Loucy (cell line): ENCODE measurements around the gene TNFSF13B.

Experiments used
- H2AFZ ChIP-seq: fragments of 200-600 bp; sonication (generic); 2 replicates; pipeline ENCODE4 v1.6.0; 2016; ENCODE audit warnings: antibody characterized with exemption, mild to moderate bottlenecking, low read length, moderate library complexity
- H3F3A ChIP-seq: fragments of 200-600 bp; 2 replicates; pipeline ENCODE4 v1.6.0; 2016; ENCODE audit warnings: antibody characterized with exemption, low read depth, mild to moderate bottlenecking
- H3K27me3 ChIP-seq: fragments of 200-600 bp; sonication (generic); 2 replicates; pipeline ENCODE4 v1.6.1; 2014; ENCODE audit warnings: low read length, mild to moderate bottlenecking; ENCODE audit not compliant: insufficient read depth, poor library complexity, severe bottlenecking
- H3K36me3 ChIP-seq: fragments of 200-600 bp; sonication (generic); 2 replicates; pipeline ENCODE4 v1.6.1; 2016; ENCODE audit warnings: low read length; ENCODE audit not compliant: insufficient read depth
- H3K4me1 ChIP-seq: fragments of 200-600 bp; sonication (generic); 2 replicates; pipeline ENCODE4 v1.5.1; 2014; ENCODE audit warnings: low read length, mild to moderate bottlenecking; ENCODE audit not compliant: insufficient read depth, poor library complexity, severe bottlenecking
- H3K4me2 ChIP-seq: fragments of 200-600 bp; sonication (generic); 2 replicates; pipeline ENCODE4 v1.6.0; 2014; ENCODE audit warnings: antibody characterized with exemption, low read length, low read depth, mild to moderate bottlenecking; ENCODE audit not compliant: poor library complexity, severe bottlenecking
- H3K4me3 ChIP-seq: fragments of 200-600 bp; sonication (generic); 2 replicates; pipeline ENCODE4 v1.5.1; 2014; ENCODE audit warnings: low read length, mild to moderate bottlenecking, mixed read lengths; ENCODE audit not compliant: poor library complexity, severe bottlenecking
- H3K79me2 ChIP-seq: fragments of 200-600 bp; sonication (generic); 2 replicates; pipeline ENCODE4 v1.6.1; 2014; ENCODE audit warnings: low read length; ENCODE audit not compliant: insufficient read depth
- H3K9ac ChIP-seq: fragments of 200-600 bp; sonication (generic); 2 replicates; pipeline ENCODE4 v1.6.0; 2014; ENCODE audit warnings: mild to moderate bottlenecking, low read depth, low read length, moderate library complexity; ENCODE audit not compliant: poor library complexity, severe bottlenecking
- H3K9me2 ChIP-seq: fragments of 200-600 bp; sonication (generic); replicated peaks from 2 replicates; pipeline ENCODE4 v1.6.1; 2016; ENCODE audit warnings: low read depth, low read length, mixed read lengths
- H3K9me3 ChIP-seq: fragments of 200-600 bp; sonication (generic); 2 replicates; pipeline ENCODE4 v1.6.1; 2014; ENCODE audit warnings: mild to moderate bottlenecking, antibody characterized with exemption, low read length, low read depth; ENCODE audit not compliant: insufficient read depth
- H4K20me1 ChIP-seq: fragments of 200-600 bp; sonication (generic); 2 replicates; pipeline ENCODE4 v1.6.0; 2014; ENCODE audit warnings: antibody characterized with exemption, low read length, mild to moderate bottlenecking; ENCODE audit not compliant: insufficient read depth, poor library complexity, severe bottlenecking
- EZH2phosphoT487 ChIP-seq: fragments of 200-600 bp; IDR thresholded peaks from 2 replicates; pipeline ENCODE4 v1.6.1; 2018; ENCODE audit warnings: antibody characterized with exemption, mild to moderate bottlenecking, moderate library complexity, borderline replicate concordance
- TF ChIP-seq, protein P1 (sequence below): fragments of 200-600 bp; sonication (generic); conservative IDR thresholded peaks from 2 replicates; pipeline ENCODE4 v1.5.1; 2014; ENCODE audit warnings: mild to moderate bottlenecking, antibody characterized with exemption, low read length

The TNFSF13B gene

DNA sequence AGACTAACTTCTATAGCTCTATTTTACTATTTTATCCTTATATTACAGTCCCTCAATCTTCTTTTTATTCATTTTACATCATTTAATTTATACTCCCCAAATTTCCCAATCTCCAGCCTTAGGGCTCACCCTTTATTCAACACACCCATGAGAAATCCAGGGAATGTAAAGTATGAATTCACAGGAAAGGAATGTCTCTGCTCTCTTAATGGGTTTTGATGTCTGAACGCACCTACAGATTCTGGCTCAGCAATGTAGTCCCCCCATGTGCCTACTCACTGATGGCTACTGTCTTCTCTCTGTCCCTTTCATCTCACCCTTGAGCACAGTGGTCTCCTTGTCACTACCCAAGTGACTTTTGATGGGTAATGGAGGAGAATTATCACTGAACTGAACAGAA lies 32.8 kb downstream of the TNFSF13B start:
- no peaks in the 10 kb centered on the region for H3F3A ChIP-seq
- no peaks in the 10 kb centered on the region for H3K9me2 ChIP-seq
- no peak overlapping the region for H3K4me2 ChIP-seq
- no peaks in the 10 kb centered on the region for H3K36me3 ChIP-seq
- no peak overlapping the region for H2AFZ ChIP-seq
- H3K4me3 ChIP-seq, result no peak overlapping the region
- TF ChIP-seq EZH2phosphoT487, result no peak
- TF ChIP-seq, protein P1, sequence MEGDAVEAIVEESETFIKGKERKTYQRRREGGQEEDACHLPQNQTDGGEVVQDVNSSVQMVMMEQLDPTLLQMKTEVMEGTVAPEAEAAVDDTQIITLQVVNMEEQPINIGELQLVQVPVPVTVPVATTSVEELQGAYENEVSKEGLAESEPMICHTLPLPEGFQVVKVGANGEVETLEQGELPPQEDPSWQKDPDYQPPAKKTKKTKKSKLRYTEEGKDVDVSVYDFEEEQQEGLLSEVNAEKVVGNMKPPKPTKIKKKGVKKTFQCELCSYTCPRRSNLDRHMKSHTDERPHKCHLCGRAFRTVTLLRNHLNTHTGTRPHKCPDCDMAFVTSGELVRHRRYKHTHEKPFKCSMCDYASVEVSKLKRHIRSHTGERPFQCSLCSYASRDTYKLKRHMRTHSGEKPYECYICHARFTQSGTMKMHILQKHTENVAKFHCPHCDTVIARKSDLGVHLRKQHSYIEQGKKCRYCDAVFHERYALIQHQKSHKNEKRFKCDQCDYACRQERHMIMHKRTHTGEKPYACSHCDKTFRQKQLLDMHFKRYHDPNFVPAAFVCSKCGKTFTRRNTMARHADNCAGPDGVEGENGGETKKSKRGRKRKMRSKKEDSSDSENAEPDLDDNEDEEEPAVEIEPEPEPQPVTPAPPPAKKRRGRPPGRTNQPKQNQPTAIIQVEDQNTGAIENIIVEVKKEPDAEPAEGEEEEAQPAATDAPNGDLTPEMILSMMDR, result no peak
- H4K20me1 ChIP-seq, result no peaks in the 10 kb centered on the region
- no peak overlapping the region for H3K9ac ChIP-seq
- peaks cover 1% of the 10 kb centered on the region for H3K27me3 ChIP-seq
- no peaks in the 10 kb centered on the region for H3K4me1 ChIP-seq
- H3K79me2 ChIP-seq, result no peaks in the 10 kb centered on the region
- no peaks in the 10 kb centered on the region for H3K9me3 ChIP-seq

DNA sequence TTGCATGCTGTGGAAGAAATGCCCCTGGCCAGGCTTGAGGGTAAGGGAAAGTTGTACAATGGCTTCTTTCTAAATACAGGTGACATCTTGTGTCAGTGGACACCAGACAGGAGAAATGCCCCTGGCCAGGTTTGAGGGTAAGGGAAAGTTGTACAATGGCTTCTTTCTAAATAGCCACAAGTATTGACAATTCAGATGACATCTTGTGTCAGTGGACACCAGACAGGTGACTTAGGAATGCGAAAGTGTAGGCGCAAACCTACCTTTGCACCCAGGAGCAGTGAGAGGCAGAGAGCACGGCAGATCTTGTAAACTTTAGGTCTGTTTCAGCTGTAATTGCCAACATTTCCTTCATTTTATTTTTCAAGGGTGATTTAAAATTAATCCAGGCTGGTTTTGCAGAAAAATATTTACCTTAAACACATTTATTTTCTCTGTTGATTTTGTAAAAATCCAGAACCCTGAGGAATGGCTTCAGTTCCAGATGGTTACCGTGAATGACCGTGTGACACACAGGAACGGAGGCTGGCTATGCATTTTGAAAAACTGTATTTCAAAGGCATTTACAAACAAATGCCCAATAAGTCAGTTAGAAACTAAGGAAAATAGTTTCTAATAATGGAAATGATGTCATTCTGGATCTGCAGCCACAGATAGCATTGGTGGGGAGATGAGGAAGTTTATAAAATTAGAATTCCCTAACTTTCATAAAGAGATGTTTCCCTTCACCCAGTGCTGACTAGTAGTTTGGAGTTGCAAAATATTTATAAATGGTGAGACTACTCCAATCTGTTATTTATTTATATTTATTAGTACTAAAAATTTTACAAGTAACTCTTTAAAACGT lies 34.9 kb downstream of the TNFSF13B start:
- Histone ChIP-seq H3F3A (no peaks in the 10 kb centered on the region), H3K4me2 (no peak overlapping the region), H3K27me3 (no peaks in the 10 kb centered on the region), H3K9me2 (no peaks in the 10 kb centered on the region), H3K9ac (no peak overlapping the region), H4K20me1 (no peaks in the 10 kb centered on the region), H3K9me3 (0 out of 2 replicates have a peak, but pooled peaks cover 1% of the 10 kb centered on the region), H3K4me1 (no peaks in the 10 kb centered on the region), H3K79me2 (no peaks in the 10 kb centered on the region), H3K36me3 (no peaks in the 10 kb centered on the region), H2AFZ (no peak overlapping the region), H3K4me3 (no peak overlapping the region)
- TF ChIP-seq, protein P1, result no peak
- TF ChIP-seq EZH2phosphoT487, result no peak

DNA sequence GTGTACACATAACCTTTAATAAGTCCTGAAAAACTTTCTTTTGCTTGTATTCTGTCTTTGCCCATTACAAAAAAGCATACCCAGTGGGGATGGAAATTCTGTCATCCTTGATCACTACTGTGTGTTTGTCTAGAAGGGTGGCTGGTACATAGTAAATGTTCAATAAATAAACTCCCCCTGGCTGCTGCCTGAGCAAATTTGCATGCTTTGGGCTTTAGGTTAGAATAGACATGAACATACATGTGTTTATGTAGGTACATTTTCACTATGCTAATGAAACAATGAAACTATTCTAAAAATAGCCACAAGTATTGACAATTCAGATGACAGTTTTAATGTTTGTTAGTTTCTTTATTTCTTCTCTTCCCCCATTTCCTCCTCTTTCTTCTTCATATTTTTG lies 36.1 kb downstream of the TNFSF13B start:
- H4K20me1 ChIP-seq, result no peaks in the 10 kb centered on the region
- no peaks in the 10 kb centered on the region for H3K27me3 ChIP-seq
- no peaks in the 10 kb centered on the region for H3K4me1 ChIP-seq

More for the DNA sequence above, 36.1 kb downstream of the TNFSF13B start:
- no peak overlapping the region for H3K9ac ChIP-seq
- no peaks in the 10 kb centered on the region for H3K79me2 ChIP-seq
- H3K4me2 ChIP-seq, result no peak overlapping the region
- no peaks in the 10 kb centered on the region for H3K36me3 ChIP-seq
- no peak overlapping the region for H3K4me3 ChIP-seq
- TF ChIP-seq EZH2phosphoT487, result no peak
- TF ChIP-seq, protein P1, result no peak
- H3K9me3 ChIP-seq, result 0 out of 2 replicates have a peak, but pooled peaks cover 4% of the 10 kb centered on the region
- no peaks in the 10 kb centered on the region for H3K9me2 ChIP-seq
- H2AFZ ChIP-seq, result no peak overlapping the region
- no peaks in the 10 kb centered on the region for H3F3A ChIP-seq
